Mesendoderm (in vitro differentiated cells): Measurements from ENCODE around the gene PCDHB11.
"Not testable (repeated sequence)": the region's sequence is repeated elsewhere in the genome, so short reads cannot be mapped to it uniquely, and the experiment has no call there.

Experiments
- DNase-seq: peaks from one replicate; pipeline ENCODE4 v3.0.0; 2013
- H2AK5ac ChIP-seq: 2 replicates; pipeline ENCODE4 v1.6.1; 2013; ENCODE audit warnings: low read length, inconsistent platforms
- H2BK120ac ChIP-seq: 2 replicates; pipeline ENCODE4 v1.6.1; 2013; ENCODE audit warnings: low read depth, mild to moderate bottlenecking, low read length, moderate library complexity, mixed read lengths
- H2BK15ac ChIP-seq: replicated peaks from 2 replicates; pipeline ENCODE4 v1.6.1; 2013; ENCODE audit warnings: low read depth, mild to moderate bottlenecking, moderate library complexity
- H2BK5ac ChIP-seq: 2 replicates; pipeline ENCODE4 v1.6.1; 2013; ENCODE audit warnings: low read length, inconsistent platforms
- H3K18ac ChIP-seq: 2 replicates; pipeline ENCODE4 v1.6.1; 2013; ENCODE audit warnings: mild to moderate bottlenecking, low read length, mixed read lengths
- H3K23ac ChIP-seq: one replicate; pipeline ENCODE4 v1.6.1; 2013; ENCODE audit warnings: low read length
- H3K27ac ChIP-seq: 2 replicates; pipeline ENCODE4 v1.5.1; 2013; ENCODE audit warnings: low read depth, mild to moderate bottlenecking, inconsistent platforms, low read length, moderate library complexity
- H3K27me3 ChIP-seq: 2 replicates; pipeline ENCODE4 v1.6.1; 2013; ENCODE audit warnings: low read length, control low read depth, mild to moderate bottlenecking, inconsistent platforms; ENCODE audit not compliant: insufficient read depth, poor library complexity
- H3K36me3 ChIP-seq: 2 replicates; pipeline ENCODE4 v1.6.1; 2013; ENCODE audit warnings: low read length, inconsistent platforms; ENCODE audit not compliant: control insufficient read depth, insufficient read depth
- H3K4ac ChIP-seq: one replicate; pipeline ENCODE4 v1.6.1; 2013; ENCODE audit warnings: low read depth, mild to moderate bottlenecking, low read length, moderate library complexity
- H3K4me1 ChIP-seq: 2 replicates; pipeline ENCODE4 v1.6.1; 2013; ENCODE audit warnings: low read depth, low read length, inconsistent platforms; ENCODE audit not compliant: control insufficient read depth
- H3K4me2 ChIP-seq: 2 replicates; pipeline ENCODE4 v1.6.1; 2013; ENCODE audit warnings: low read length
- H3K4me3 ChIP-seq: 2 replicates; pipeline ENCODE4 v1.5.1; 2013; ENCODE audit warnings: mild to moderate bottlenecking, low read length
- H3K56ac ChIP-seq: one replicate; pipeline ENCODE4 v1.6.1; 2013; ENCODE audit warnings: low read length
- H3K79me1 ChIP-seq: 2 replicates; pipeline ENCODE4 v1.6.1; 2013; ENCODE audit warnings: low read length, inconsistent platforms
- H3K79me2 ChIP-seq: 2 replicates; pipeline ENCODE4 v1.6.1; 2013; ENCODE audit warnings: mild to moderate bottlenecking, low read length; ENCODE audit not compliant: control insufficient read depth, insufficient read depth
- H3K9ac ChIP-seq: 2 replicates; pipeline ENCODE4 v1.6.1; 2013; ENCODE audit warnings: low read length, inconsistent platforms
- H4K5ac ChIP-seq: one replicate; pipeline ENCODE4 v1.6.1; 2013; ENCODE audit warnings: low read length
- H4K8ac ChIP-seq: one replicate; pipeline ENCODE4 v1.6.1; 2013; ENCODE audit warnings: low read depth, mild to moderate bottlenecking, control low read depth, low read length, moderate library complexity
- WGBS: extraction: QIAGEN DNeasy Blood & Tissue Kit; methylation state at CpG from one replicate; pipeline ENCODE4 v1.1.7; 2013; ENCODE audit warnings: low lambda C conversion rate, missing lambda C conversion rate; ENCODE audit not compliant: insufficient coverage; ENCODE audit errors: extremely low coverage; 5-methylcytosine and 5-hydroxymethylcytosine counted together

PCDHB11 gene

DNA sequence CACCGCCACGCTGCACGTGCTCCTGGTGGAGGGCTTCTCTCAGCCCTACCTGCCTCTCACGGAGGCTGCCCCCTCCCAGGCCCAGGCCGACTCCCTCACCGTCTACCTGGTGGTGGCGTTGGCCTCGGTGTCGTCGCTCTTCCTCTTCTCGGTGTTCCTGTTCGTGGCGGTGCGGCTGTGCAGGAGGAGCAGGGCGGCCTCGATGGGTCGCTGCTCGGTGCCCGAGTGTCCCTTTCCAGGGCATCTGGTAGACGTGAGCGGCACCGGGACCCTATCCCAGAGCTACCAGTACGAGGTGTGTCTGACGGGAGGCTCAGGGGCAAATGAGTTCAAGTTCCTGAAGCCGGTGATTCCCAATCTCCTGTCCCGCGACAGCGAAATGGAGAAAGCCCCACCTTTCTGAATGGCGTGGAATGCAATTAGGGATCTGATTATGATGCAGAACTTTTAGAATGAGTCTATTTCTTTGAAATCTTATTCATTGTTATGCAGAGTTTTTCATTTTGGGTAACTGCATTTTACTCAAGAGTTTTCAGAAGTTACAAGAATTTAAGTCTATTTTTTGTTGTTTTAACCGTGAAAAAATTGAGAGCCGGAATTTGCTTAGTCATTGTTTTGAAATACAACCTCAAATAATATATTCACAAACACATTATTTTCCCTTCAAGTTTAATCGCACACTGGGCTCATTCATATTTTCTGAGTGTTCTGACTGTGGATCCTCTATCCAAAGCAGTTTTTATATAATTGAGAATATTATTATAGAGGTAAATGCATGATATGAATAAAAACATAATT is 37.3 kb downstream of the PCDHB11 start:
- Histone ChIP-seq H4K5ac (no peak overlapping the region), H4K8ac (no peak overlapping the region), H3K18ac (no peak overlapping the region), H3K36me3 (no peaks in the 10 kb centered on the region), H3K27ac (no peak overlapping the region), H3K4me1 (no peaks in the 10 kb centered on the region), H2BK5ac (no peak overlapping the region), H3K27me3 (no peaks in the 10 kb centered on the region), H3K9ac (no peak overlapping the region), H3K56ac (no peak overlapping the region), H3K4me2 (no peak overlapping the region), H3K79me1 (no peaks in the 10 kb centered on the region), H2BK120ac (no peak overlapping the region), H3K4ac (no peak overlapping the region), H3K4me3 (no peak overlapping the region), H3K23ac (no peak overlapping the region), H3K79me2 (no peaks in the 10 kb centered on the region), H2BK15ac (no peak overlapping the region), H2AK5ac (no peak overlapping the region)
- WGBS = no CpG with 5 or more reads among the region's 32 CpGs
- no peak for DNase-seq

GRCh38 chr5:141241496-141241895 is 42.1 kb downstream of the PCDHB11 start:
- DNase-seq = no peak
- no peaks in the 10 kb centered on the region for H3K79me1 ChIP-seq
- H2BK15ac ChIP-seq = no peak overlapping the region
- no peak overlapping the region for H4K8ac ChIP-seq
- H3K27me3 ChIP-seq = no peaks in the 10 kb centered on the region
- H3K4me3 ChIP-seq = no peak overlapping the region
- no CpG with 5 or more reads among the region's 43 CpGs for WGBS
- H3K36me3 ChIP-seq = no peaks in the 10 kb centered on the region
- no peak overlapping the region for H2AK5ac ChIP-seq
- no peak overlapping the region for H2BK120ac ChIP-seq
- no peak overlapping the region for H3K9ac ChIP-seq
- H3K4me1 ChIP-seq = no peaks in the 10 kb centered on the region
- no peak overlapping the region for H3K27ac ChIP-seq
- no peak overlapping the region for H3K18ac ChIP-seq
- H3K4me2 ChIP-seq = no peak overlapping the region
- H3K56ac ChIP-seq = no peak overlapping the region
- no peak overlapping the region for H3K23ac ChIP-seq
- no peak overlapping the region for H4K5ac ChIP-seq
- no peak overlapping the region for H2BK5ac ChIP-seq
- no peaks in the 10 kb centered on the region for H3K79me2 ChIP-seq
- no peak overlapping the region for H3K4ac ChIP-seq

GRCh38 chr5:141245250-141245717 is 45.9 kb downstream of the PCDHB11 start, which contains the start of gene PCDHB15:
TSS of gene PCDHB15 (plus strand) at chr5:141245395. CDS start at chr5:141245579, 184 bp downstream.
- Histone ChIP-seq H3K79me2 (no peaks in the 10 kb centered on the region), H3K27me3 (no peaks in the 10 kb centered on the region), H2BK5ac (no peak within 1 kb of the TSS), H3K4me1 (no peaks in the 10 kb centered on the region), H3K4ac (no peak within 1 kb of the TSS), H3K4me2 (peak within 1 kb of the TSS; percentile 5), H2BK15ac (no peak within 1 kb of the TSS), H3K23ac (no peak within 1 kb of the TSS), H3K9ac (peak within 1 kb of the TSS; percentile 55), H3K56ac (peak within 1 kb of the TSS; percentile 77), H3K4me3 (peak within 1 kb of the TSS; percentile 37), H4K5ac (no peak within 1 kb of the TSS), H3K36me3 (no peaks in the 10 kb centered on the region), H3K79me1 (no peaks in the 10 kb centered on the region), H4K8ac (no peak within 1 kb of the TSS), H2AK5ac (no peak within 1 kb of the TSS), H3K27ac (no peak within 1 kb of the TSS), H2BK120ac (no peak within 1 kb of the TSS), H3K18ac (no peak within 1 kb of the TSS)
- DNase-seq = peak; percentile 82
- WGBS = no CpG with 5 or more reads among the region's 16 CpGs

DNA sequence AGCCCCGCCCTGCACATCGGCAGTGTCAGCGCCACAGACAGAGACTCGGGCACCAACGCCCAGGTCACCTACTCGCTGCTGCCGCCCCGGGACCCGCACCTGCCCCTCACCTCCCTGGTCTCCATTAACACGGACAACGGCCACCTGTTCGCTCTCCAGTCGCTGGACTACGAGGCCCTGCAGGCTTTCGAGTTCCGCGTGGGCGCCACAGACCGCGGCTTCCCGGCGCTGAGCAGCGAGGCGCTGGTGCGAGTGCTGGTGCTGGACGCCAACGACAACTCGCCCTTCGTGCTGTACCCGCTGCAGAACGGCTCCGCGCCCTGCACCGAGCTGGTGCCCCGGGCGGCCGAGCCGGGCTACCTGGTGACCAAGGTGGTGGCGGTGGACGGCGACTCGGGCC is 47.5 kb downstream of the PCDHB11 start:
- H3K79me2 ChIP-seq, H3K4me1 ChIP-seq, H3K4me2 ChIP-seq, H3K4me3 ChIP-seq, H3K9ac ChIP-seq, H3K27ac ChIP-seq, DNase-seq, H3K27me3 ChIP-seq, H2BK5ac ChIP-seq, H4K8ac ChIP-seq, H2AK5ac ChIP-seq, H3K4ac ChIP-seq, H3K23ac ChIP-seq, H3K79me1 ChIP-seq, H2BK15ac ChIP-seq, H3K36me3 ChIP-seq, H3K18ac ChIP-seq, H4K5ac ChIP-seq, H2BK120ac ChIP-seq, H3K56ac ChIP-seq: not testable (repeated sequence)
- no CpG with 5 or more reads among the region's 42 CpGs for WGBS

DNA sequence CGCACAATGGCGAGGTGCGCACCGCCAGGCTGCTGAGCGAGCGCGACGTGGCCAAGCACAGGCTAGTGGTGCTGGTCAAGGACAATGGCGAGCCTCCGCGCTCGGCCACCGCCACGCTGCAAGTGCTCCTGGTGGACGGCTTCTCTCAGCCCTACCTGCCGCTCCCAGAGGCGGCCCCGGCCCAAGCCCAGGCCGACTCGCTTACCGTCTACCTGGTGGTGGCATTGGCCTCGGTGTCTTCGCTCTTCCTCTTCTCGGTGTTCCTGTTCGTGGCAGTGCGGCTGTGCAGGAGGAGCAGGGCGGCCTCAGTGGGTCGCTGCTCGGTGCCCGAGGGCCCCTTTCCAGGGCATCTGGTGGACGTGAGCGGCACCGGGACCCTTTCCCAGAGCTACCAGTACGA is 48.0 kb downstream of the PCDHB11 start:
- H3K36me3 ChIP-seq, H2AK5ac ChIP-seq, H3K79me2 ChIP-seq, H3K27me3 ChIP-seq, H3K23ac ChIP-seq, H3K4me1 ChIP-seq, H3K4me3 ChIP-seq, H3K18ac ChIP-seq, H2BK5ac ChIP-seq, H4K8ac ChIP-seq, H3K79me1 ChIP-seq, H3K9ac ChIP-seq, H3K27ac ChIP-seq, H3K4me2 ChIP-seq, H2BK15ac ChIP-seq, DNase-seq, H2BK120ac ChIP-seq, H3K56ac ChIP-seq, H3K4ac ChIP-seq, H4K5ac ChIP-seq: not testable (repeated sequence)
- WGBS = no CpG with 5 or more reads among the region's 34 CpGs

DNA sequence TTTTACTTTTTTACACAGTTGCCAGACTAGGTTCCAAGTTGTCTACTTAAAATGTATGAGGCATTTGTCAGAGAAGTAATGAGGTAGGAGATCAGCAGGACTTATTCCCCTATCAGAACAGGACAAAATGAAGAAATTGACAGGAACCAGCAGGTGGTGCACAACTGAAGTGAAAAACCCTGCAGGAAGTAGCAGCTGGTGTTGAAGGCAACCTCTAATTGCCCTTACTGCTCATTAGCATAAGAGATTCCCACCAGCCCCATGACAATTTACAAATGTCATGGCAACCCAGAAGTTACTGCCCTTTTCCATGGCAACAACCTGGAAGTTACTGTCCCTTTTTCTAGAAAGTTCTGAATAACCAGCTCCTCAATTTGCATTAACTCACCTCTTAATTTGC is 51.1 kb downstream of the PCDHB11 start:
- DNase-seq = peak; percentile 33
- Histone ChIP-seq H3K79me1 (no peaks in the 10 kb centered on the region), H3K36me3 (no peaks in the 10 kb centered on the region), H3K27ac (no peak overlapping the region), H3K27me3 (no peaks in the 10 kb centered on the region), H2BK120ac (no peak overlapping the region), H4K5ac (no peak overlapping the region), H3K79me2 (no peaks in the 10 kb centered on the region), H2AK5ac (no peak overlapping the region), H2BK15ac (no peak overlapping the region), H4K8ac (no peak overlapping the region), H3K4me3 (no peak overlapping the region), H3K4me2 (no peak overlapping the region), H3K9ac (no peak overlapping the region), H2BK5ac (no peak overlapping the region), H3K18ac (no peak overlapping the region), H3K4ac (no peak overlapping the region), H3K56ac (no peak overlapping the region), H3K4me1 (no peaks in the 10 kb centered on the region), H3K23ac (no peak overlapping the region)
